ENCODE results near the gene ARAP2.

DNA sequence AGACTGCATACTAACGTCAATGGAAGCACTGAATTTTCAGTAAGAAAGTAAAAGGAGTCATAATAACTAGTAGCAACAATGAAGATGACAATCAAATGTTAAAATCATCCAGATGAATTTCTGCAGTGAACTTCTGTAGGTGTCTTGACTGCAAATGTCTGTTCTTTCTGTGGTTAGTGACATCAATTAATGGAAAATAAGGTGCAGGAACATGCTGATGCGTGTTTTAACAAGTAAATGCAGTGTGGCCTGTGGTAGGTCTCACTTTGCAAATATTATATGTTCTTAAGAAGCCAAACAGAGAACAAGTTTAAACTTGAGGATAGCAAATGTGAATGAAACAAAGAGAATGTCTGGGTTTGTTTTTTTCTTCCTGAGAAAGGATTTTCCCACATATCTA, 34.5 kb upstream of the ARAP2 start:
- TF ChIP-seq ZNF18 (tag by site-specific recombination; IDR thresholded peaks at IDR 0.05) (no peak), YY1 (tag by site-specific recombination; IDR thresholded peaks at IDR 0.05) (no peak), CTCF (tag by site-specific recombination; IDR thresholded peaks at IDR 0.05) (no peak), ZNF48 (tag by site-specific recombination; IDR thresholded peaks at IDR 0.05) (no peak), ZSCAN23 (tag by site-specific recombination; IDR thresholded peaks at IDR 0.05) (no peak), ZNF211 (tag by site-specific recombination; IDR thresholded peaks at IDR 0.05; ENCODE audit: low read depth) (no peak), GLI4 (tag by site-specific recombination; IDR thresholded peaks at IDR 0.05) (no peak), ZSCAN16 (tag by site-specific recombination; IDR thresholded peaks at IDR 0.05) (no peak), BCL11B (tag by site-specific recombination; IDR thresholded peaks at IDR 0.05; ENCODE audit: low read depth) (no peak), YY2 (tag by site-specific recombination; IDR thresholded peaks at IDR 0.05) (no peak)
- TF ChIP-seq, protein P1, sequence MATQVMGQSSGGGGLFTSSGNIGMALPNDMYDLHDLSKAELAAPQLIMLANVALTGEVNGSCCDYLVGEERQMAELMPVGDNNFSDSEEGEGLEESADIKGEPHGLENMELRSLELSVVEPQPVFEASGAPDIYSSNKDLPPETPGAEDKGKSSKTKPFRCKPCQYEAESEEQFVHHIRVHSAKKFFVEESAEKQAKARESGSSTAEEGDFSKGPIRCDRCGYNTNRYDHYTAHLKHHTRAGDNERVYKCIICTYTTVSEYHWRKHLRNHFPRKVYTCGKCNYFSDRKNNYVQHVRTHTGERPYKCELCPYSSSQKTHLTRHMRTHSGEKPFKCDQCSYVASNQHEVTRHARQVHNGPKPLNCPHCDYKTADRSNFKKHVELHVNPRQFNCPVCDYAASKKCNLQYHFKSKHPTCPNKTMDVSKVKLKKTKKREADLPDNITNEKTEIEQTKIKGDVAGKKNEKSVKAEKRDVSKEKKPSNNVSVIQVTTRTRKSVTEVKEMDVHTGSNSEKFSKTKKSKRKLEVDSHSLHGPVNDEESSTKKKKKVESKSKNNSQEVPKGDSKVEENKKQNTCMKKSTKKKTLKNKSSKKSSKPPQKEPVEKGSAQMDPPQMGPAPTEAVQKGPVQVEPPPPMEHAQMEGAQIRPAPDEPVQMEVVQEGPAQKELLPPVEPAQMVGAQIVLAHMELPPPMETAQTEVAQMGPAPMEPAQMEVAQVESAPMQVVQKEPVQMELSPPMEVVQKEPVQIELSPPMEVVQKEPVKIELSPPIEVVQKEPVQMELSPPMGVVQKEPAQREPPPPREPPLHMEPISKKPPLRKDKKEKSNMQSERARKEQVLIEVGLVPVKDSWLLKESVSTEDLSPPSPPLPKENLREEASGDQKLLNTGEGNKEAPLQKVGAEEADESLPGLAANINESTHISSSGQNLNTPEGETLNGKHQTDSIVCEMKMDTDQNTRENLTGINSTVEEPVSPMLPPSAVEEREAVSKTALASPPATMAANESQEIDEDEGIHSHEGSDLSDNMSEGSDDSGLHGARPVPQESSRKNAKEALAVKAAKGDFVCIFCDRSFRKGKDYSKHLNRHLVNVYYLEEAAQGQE (tag by site-specific recombination; IDR thresholded peaks at IDR 0.05): no peak
- TF ChIP-seq, protein P2, sequence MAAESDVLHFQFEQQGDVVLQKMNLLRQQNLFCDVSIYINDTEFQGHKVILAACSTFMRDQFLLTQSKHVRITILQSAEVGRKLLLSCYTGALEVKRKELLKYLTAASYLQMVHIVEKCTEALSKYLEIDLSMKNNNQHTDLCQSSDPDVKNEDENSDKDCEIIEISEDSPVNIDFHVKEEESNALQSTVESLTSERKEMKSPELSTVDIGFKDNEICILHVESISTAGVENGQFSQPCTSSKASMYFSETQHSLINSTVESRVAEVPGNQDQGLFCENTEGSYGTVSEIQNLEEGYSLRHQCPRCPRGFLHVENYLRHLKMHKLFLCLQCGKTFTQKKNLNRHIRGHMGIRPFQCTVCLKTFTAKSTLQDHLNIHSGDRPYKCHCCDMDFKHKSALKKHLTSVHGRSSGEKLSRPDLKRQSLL (tag by site-specific recombination; IDR thresholded peaks at IDR 0.05): no peak
- TF ChIP-seq, protein P3, sequence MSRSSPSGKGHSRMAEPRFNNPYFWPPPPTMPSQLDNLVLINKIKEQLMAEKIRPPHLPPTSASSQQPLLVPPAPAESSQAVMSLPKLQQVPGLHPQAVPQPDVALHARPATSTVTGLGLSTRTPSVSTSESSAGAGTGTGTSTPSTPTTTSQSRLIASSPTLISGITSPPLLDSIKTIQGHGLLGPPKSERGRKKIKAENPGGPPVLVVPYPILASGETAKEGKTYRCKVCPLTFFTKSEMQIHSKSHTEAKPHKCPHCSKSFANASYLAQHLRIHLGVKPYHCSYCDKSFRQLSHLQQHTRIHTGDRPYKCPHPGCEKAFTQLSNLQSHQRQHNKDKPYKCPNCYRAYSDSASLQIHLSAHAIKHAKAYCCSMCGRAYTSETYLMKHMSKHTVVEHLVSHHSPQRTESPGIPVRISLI (tag by site-specific recombination; IDR thresholded peaks at IDR 0.05): no peak

Data from HEK293 (cell line).